ENCODE results near the gene VASN.
"Not testable (repeated sequence)": the region's sequence is repeated elsewhere in the genome, so short reads cannot be mapped to it uniquely, and the experiment has no call there.

Gene VASN

GRCh38 chr16:4386451-4386805 is 14.8 kb downstream of the VASN start:
- peak; percentile 37 for DNase-seq

- DNase-seq, result peak; percentile 49
Observed at GRCh38 chr16:4386951-4387565, 15.4 kb downstream of the VASN start.

- no peak for DNase-seq
Observed at GRCh38 chr16:4387781-4388180, 16.1 kb downstream of the VASN start.

- peak; percentile 52 for DNase-seq
Observed at GRCh38 chr16:4388271-4389021, 16.8 kb downstream of the VASN start.

- DNase-seq, result no peak
Observed at GRCh38 chr16:4389051-4389955, 17.7 kb downstream of the VASN start.

GRCh38 chr16:4390266-4391260 is 18.9 kb downstream of the VASN start:
- no peak for DNase-seq

- DNase-seq, result no peak
Observed at GRCh38 chr16:4391631-4392381, 20.2 kb downstream of the VASN start.

GRCh38 chr16:4392382-4393239 is 21.0 kb downstream of the VASN start:
- peak; percentile 96 for DNase-seq

GRCh38 chr16:4393240-4393600 is 21.6 kb downstream of the VASN start:
- no peak for DNase-seq

- DNase-seq, result not testable (repeated sequence)
Observed at GRCh38 chr16:4393850-4394249, 22.2 kb downstream of the VASN start.

GRCh38 chr16:4395055-4395726 is 23.5 kb downstream of the VASN start:
- DNase-seq, result no peak

GRCh38 chr16:4399001-4399730 is 27.5 kb downstream of the VASN start:
- DNase-seq, result no peak

- no peak for DNase-seq
Observed at GRCh38 chr16:4401094-4401501, 29.4 kb downstream of the VASN start.

- DNase-seq, result no peak
Observed at GRCh38 chr16:4401510-4401909, 29.9 kb downstream of the VASN start.

- DNase-seq, result peak; percentile 71
Observed at GRCh38 chr16:4402439-4403132, 30.9 kb downstream of the VASN start.

- no peak for DNase-seq
Observed at GRCh38 chr16:4403133-4403949, 31.7 kb downstream of the VASN start.

- no peak for DNase-seq
Observed at GRCh38 chr16:4404247-4404966, 32.8 kb downstream of the VASN start.
